ENCODE results near the gene VRK3. TPM values are rescaled to one million over a fixed set of nuclear protein-coding genes. Genes with fewer than 3 reads are reported as not detected.

VRK3 gene, protein sequence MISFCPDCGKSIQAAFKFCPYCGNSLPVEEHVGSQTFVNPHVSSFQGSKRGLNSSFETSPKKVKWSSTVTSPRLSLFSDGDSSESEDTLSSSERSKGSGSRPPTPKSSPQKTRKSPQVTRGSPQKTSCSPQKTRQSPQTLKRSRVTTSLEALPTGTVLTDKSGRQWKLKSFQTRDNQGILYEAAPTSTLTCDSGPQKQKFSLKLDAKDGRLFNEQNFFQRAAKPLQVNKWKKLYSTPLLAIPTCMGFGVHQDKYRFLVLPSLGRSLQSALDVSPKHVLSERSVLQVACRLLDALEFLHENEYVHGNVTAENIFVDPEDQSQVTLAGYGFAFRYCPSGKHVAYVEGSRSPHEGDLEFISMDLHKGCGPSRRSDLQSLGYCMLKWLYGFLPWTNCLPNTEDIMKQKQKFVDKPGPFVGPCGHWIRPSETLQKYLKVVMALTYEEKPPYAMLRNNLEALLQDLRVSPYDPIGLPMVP
- 21.7 and 26.8 TPM in 2 replicates for total RNA-seq

DNA sequence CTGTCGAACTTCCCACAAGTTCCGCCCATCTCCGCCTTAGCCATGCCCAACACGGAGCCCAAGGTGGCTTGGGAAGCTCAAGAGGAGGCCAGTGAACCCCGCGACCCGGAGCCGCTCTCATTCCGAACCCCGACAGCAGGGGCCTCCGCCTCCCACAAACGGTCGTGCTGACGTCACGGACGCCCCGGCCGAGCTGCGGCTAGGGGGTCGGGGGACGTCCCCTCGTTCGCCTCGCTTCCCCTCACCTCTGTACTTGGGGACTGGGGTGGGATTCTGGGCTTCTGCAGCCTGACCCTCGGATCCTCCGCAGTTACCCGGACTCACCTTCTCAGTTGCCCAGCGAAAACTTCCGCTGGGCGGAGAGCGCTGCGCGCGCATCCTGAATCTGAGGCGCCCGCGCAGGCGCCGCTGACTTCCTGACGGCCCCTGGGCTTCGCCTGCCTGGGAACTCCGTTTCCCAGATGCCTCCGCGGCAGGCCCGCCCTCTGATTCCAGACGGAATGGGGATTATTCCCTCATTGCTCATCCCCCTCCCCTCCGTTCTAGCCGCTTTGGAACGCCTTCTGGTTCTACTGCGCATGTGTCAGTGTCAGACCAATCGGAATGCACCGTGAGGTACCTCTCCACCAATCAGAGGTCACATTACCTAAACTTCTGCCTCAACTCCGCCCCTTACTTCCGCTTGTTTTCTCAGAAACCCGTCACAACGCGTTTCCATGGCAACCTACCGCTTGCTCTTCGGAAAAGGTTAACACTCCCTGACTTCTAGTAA is at the start of gene VRK3:
TSS of gene VRK3 (minus strand) at position 351 of the 772 bp plus-strand sequence. CDS start 9,210 bp downstream, outside the sequence.

DNA sequence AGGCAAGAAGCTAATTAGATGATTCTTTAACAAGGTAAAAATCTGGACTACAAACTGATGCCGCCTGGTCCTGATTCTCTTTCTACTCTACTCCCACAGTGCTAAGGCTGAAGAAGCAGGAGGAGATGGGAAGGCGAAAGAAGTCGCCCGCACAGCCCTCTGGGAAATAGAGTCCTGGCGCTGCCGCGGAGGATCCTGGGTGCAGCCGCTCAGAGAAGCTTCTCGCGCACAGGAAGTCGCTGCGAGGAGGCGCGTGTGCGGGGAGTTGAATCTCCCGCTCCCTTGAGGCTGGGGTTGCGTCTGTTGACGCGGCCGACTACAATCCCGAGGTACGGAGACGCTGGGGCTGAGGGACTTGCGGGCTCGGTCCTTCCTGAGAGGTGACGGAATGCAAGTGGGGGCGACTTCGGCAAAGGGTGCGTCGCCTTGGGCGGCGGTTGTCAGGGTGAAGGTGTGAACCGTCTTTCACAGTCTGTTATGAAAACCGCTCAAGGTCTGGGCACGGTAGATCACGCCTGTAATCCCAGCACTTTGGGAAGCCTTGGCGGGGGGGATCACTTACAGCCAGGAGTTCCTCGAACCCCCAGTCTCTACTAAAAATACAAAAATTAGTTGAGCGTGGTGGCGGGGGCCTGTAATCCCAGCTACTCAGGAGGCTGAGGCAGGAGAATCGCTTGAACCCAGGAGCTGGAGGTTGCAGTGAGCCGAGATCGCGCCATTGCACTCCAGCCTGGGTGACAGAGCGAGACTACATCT is 800 bp upstream of the VRK3 start, which contains the start of gene ZNF473:
TSS of gene ZNF473 (plus strand) at position 212 of the 756 bp plus-strand sequence. CDS start 5,078 bp downstream, outside the sequence.

DNA sequence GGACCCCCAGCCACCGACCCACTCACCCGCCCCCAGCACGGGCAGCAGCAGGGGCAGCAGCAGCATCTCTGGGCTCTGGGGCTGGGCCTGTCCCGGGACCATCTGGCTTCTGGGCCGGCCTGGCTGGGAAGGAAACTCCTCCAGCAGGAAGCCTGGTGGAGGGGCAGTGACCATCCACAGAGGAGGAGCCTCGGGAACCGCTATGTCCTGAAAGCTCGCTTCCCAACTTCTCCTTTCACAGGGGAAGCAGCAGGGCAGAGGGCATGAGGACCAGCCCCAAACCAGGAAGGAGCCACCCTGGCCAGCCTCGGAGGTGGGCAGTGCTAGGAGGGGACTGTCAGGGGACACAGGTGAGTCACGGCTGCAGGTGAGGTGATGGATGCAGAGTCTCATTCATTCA is 64.2 kb downstream of the VRK3 start, which contains the start of gene SIGLEC11:
TSS of gene SIGLEC11 (minus strand) at position 193 of the 400 bp plus-strand sequence. CDS start at position 102, 91 bp downstream.

DNA sequence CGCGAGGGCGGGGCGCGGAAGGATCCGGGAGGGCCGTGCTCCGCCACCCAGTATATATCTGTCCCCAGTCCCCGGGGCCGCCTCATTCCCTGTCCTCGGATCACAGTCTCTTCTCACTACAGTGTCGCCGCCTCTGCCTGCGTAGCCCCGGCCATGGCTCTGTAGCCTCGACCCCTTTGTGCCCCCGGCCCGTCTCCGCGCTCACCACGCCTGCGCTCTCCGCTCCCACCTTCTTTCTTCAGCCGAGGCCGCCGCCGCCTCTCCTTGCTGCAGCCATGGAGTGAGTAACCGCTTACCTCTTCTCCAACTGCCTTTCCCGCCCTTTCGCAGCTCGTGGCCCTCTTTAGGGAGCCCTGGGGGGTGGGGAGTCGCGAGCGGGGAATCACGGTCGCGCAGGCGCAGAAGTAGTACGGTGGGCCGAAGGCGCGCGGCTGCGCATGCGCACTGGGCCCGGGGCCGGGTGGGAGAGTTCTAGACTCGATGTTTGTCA is 96.0 kb downstream of the VRK3 start, which contains the start of the genes ATF5 and NUP62:
TSS of gene ATF5 (plus strand) at position 85 of the 490 bp plus-strand sequence. CDS start 1,646 bp downstream, outside the sequence.
TSS of gene NUP62 (minus strand) at position 384 of the 490 bp plus-strand sequence. CDS start 19,697 bp downstream, outside the sequence.

Other genes starting within 250 kb of the VRK3 start
- 16.4 and 23.1 TPM in 2 replicates for gene FUZ, start 212.1 kb downstream of the VRK3 start, total RNA-seq
- gene MED25, start 207.1 kb downstream of the VRK3 start, total RNA-seq = 14.9 and 16.2 TPM in 2 replicates
- 36.4 and 49.5 TPM in 2 replicates for gene PTOV1, start 174.2 kb downstream of the VRK3 start, total RNA-seq
- gene PNKP, start 157.8 kb downstream of the VRK3 start, total RNA-seq = 33.8 and 55.5 TPM in 2 replicates
- gene AKT1S1, start 148.0 kb downstream of the VRK3 start, total RNA-seq = 13.2 and 13.5 TPM in 2 replicates
- 15.6 and 16.5 TPM in 2 replicates for gene TBC1D17, start 147.7 kb downstream of the VRK3 start, total RNA-seq
- 0.20 and 1.1 TPM in 2 replicates for gene IL4I1, start 128.5 kb downstream of the VRK3 start, total RNA-seq
- 5.9 and 6.8 TPM in 2 replicates for gene ATF5, start 96.2 kb downstream of the VRK3 start, total RNA-seq
- gene NUP62, start 95.9 kb downstream of the VRK3 start, total RNA-seq = 26.8 and 45.5 TPM in 2 replicates
- gene SIGLEC11, start 64.2 kb downstream of the VRK3 start, total RNA-seq = not detected in 2 replicates
- 9.6 and 12.5 TPM in 2 replicates for gene ZNF473, start 633 bp upstream of the VRK3 start, total RNA-seq
- gene IZUMO2, start 137.9 kb upstream of the VRK3 start, total RNA-seq = not detected in 2 replicates
- gene MYH14, start 178.2 kb upstream of the VRK3 start, total RNA-seq = not detected in 2 replicates